ENCODE results near the gene RPAP3.
"Not testable (repeated sequence)": the region's sequence is repeated elsewhere in the genome, so short reads cannot be mapped to it uniquely, and the experiment has no call there.

The RPAP3 gene

GRCh38 chr12:47667935-47668334, 37.9 kb downstream of the RPAP3 start:
- not testable (repeated sequence) for DNase-seq (ENCODE audit: low read depth)

DNA sequence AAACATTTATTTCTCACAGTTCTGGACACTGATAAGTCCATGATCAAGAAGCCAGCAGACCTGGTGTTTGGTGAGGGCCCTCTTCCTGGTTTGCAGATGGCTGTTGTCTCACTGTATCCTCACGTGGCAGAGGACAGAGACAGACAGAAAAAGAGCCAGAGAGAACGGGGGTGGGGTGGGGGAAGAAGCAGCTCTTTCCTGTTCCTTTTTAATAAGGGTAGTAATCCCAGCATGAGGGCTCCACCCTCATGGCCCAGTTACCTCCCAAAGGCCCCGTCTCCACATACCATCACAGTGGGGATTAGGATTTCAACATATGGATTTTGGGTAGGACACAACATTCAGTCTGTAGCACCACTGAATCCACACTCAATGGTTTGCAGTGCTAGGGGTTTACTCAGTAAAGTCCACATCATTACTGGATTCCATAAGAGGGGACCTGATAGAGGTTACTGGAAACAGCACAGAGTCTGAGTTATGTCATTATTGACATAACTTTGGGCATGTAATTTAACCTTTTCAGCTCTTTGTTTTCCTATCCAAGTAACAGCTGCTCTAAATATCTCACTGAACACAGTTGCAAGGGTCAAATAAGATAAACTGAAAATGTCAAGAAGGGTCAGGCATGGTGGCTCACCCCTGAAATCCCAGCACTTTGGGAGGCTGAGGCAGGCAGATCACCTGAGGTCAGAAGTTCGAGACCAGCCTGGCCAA, 53.2 kb downstream of the RPAP3 start:
- no peak for DNase-seq (ENCODE audit: low read depth)

DNA sequence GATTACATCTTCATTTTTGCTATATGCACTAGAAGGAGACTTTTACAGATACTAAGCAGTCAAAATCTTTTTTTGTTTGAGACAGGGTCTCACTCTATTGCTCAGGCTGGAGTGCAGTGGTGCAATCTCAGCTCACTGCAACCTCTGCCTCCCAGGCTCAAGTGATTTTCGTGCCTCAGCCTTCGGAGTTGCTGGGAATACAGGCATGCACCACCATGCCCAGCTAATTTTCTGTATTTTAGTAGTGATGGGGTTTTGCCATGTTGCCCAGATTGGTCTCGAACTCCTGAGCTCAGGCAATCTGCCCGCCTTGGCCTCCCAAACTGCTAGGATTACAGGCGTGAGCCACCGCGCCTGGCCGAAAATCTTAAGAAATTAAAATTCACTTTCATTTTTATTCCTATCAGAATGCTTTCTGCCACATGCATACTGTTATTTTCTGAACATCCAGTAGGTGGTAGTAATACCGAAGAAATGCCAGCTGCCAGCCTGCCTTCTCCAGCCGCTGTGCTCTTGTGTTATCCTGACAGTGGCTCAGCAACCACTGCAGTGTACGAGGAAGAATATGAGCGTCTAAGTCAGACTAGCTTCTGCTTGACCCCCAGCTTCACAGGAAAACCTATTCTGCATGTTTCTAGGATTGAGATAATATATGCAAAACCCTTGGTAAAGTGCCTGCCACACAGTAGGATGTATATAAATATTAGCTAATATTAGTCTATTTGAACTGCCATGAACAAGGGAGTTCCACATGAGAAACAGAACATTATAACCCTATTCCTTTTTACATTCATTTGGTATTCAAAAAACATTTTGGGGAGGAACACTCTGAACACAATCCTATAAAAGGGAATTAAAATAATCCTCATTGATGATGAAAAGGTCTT, 54.2 kb downstream of the RPAP3 start:
- DNase-seq (ENCODE audit: low read depth) = no peak

GRCh38 chr12:47650469-47650868, 55.4 kb downstream of the RPAP3 start:
- DNase-seq (ENCODE audit: low read depth) = no peak

GRCh38 chr12:47649381-47649780, 56.4 kb downstream of the RPAP3 start:
- no peak for DNase-seq (ENCODE audit: low read depth)

DNA sequence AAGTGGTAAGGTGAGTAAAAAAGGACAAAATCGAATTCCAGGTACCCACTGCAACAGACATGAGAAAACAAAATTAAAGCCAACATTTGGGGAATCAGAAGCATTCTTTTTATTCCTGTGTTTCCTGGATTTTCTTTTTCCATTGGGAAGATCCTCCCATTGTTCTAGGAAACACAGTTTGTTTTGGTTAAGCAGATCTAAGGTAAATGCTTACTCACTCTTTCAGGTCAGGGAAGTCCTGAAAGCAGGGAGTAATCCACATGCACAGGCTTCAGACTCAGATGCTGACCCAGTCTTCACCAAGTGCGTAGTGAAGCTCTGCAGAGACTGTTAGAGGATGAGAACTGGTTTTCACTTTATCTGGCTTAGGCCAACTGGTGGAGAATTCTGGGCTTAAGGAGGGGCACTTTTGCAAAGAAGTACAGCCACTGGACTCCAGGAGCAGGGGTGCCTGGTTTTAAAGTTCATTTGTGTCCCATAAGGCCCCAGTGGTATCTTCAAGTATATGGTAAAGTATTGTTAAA, 57.7 kb downstream of the RPAP3 start:
- no peak for DNase-seq (ENCODE audit: low read depth)

DNA sequence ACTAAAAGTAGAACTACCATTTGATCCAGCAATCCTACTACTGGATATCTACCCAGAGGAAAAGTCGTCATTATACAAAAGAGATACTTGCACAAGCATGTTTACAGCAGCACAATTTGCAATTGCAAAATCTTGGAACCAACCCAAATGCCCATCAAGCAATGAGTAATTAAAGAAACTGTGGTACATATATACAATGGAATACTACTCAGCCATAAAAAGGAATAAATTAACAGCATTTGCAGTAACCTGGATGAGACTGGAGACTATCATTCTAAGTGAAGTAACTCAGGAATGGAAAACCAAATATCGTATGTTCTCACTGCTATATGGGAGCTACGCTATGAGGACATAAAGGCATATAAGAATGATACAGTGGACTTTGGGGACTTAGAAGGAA, 63.5 kb downstream of the RPAP3 start:
- DNase-seq (ENCODE audit: low read depth) = not testable (repeated sequence)

- no peak for DNase-seq (ENCODE audit: low read depth)
Measured at GRCh38 chr12:47636908-47637780, 68.7 kb downstream of the RPAP3 start.

DNA sequence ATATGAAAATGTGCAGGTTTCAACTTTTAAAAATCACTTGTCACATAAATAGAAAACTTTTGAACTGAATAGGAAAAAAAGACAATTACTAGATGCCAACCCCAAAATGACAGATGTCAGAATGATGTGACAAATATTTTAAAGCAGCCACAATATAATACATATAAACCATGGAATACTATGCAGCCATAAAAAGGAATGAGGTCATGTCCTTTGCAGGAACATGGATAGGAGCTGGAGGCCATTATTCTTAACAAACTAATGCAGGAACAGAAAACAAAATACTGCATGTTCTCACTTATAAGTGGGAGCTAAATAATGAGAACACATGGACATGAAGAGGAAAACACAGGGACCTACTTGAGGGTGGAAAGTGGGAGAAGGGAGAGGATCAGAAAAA, 70.1 kb downstream of the RPAP3 start:
- not testable (repeated sequence) for DNase-seq (ENCODE audit: low read depth)

GRCh38 chr12:47634127-47634526, 71.7 kb downstream of the RPAP3 start:
- DNase-seq (ENCODE audit: low read depth) = no peak

DNA sequence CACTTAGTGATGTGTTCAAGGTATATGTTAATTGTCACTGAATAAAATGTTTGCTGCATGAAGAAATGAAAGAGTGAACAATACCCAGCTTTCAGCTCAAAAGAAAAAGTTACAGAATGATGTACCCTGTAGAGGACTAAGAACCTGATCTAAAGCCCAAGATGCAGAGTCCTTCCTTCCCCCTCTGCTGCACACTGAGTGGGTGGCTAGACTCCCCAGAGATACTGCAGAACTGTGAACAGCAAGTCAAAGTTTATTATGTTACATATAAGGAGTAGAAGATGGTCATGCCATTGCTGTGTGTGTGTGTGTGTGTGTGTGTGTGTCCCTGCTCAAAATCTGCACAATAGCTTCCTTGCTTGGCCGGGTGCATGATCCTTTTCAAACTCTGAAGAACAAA, 83.9 kb downstream of the RPAP3 start:
- DNase-seq (ENCODE audit: low read depth) = no peak

DNA sequence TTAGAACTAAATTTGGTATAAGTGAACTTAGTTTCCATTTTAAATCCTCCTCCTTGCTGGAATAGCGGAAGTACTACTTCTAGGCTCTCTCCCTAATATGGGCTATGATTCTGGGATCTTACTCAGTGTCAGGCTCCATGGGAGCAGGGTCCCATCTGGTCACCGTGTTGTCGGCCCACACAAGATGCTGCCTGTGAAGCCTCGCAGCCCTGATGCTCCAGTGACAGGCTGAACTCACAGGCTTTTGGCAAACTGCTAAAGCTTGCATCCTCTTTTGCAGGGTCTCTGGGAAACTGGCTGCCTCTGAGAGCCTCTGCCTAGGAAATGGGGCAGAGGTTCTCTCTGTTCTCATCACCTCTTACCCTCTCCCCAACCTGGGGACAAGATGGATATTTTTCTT, 88.4 kb downstream of the RPAP3 start:
- DNase-seq (ENCODE audit: low read depth) = no peak

DNA sequence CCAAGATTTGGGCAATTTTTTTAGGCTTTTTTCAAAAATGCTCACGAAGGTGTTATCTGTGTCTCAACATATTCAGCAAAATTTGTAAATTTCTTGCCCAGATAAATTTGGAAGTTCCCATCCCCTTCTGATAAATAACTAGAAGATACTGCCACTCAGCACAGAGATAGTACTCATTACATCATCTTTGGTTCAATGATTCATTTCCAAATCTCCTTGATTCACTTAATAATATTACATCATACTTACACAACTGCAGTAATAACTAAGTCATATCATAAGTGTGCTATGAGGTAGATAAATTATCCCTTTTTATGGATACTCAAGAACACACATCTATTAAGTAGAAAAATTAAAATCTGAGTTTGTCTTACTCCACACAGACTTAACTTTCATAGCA, 89.4 kb downstream of the RPAP3 start:
- no peak for DNase-seq (ENCODE audit: low read depth)

GRCh38 chr12:47615711-47616110, 90.1 kb downstream of the RPAP3 start:
- DNase-seq (ENCODE audit: low read depth) = no peak

- DNase-seq (ENCODE audit: low read depth) = no peak
Measured at GRCh38 chr12:47614521-47614920, 91.3 kb downstream of the RPAP3 start.

GRCh38 chr12:47612953-47613352, 92.9 kb downstream of the RPAP3 start:
- no peak for DNase-seq (ENCODE audit: low read depth)

DNA sequence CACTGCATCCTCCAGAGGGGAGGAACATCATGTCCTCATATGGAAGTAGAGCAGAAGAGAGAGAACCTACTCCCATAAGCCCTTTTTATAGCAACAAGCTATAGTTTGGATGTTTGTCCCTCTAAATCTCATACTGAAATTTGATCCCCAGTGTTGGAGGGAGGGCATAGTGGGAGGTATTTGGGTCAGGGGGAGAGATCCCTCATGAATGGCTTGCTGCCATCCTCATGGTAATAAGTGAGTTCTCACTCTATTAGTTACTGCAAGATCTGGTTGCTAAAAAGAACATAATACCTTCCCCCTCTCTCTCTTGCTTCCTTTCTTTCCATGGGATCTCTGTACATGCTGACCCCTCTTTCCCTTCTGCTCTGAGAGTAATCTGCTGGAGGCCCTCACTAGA, 93.9 kb downstream of the RPAP3 start:
- DNase-seq (ENCODE audit: low read depth) = no peak

Data from stimulated activated CD8-positive, alpha-beta memory T cell treated with anti-CD3 and anti-CD28 coated beads, Interleukin-12 subunit alpha, Interleukin-12 subunit beta, amount 100 ng/mL, for 4 hours (primary cell).